Loucy (cell line): ENCODE data around the gene CD58.

Experiments
- H2AFZ ChIP-seq: fragments of 200-600 bp; sonication (generic); 2 replicates; pipeline ENCODE4 v1.6.0; 2016; ENCODE audit warnings: antibody characterized with exemption, mild to moderate bottlenecking, low read length, moderate library complexity
- H3F3A ChIP-seq: fragments of 200-600 bp; 2 replicates; pipeline ENCODE4 v1.6.0; 2016; ENCODE audit warnings: antibody characterized with exemption, low read depth, mild to moderate bottlenecking
- H3K27me3 ChIP-seq: fragments of 200-600 bp; sonication (generic); 2 replicates; pipeline ENCODE4 v1.6.1; 2014; ENCODE audit warnings: low read length, mild to moderate bottlenecking; ENCODE audit not compliant: insufficient read depth, poor library complexity, severe bottlenecking
- H3K36me3 ChIP-seq: fragments of 200-600 bp; sonication (generic); 2 replicates; pipeline ENCODE4 v1.6.1; 2016; ENCODE audit warnings: low read length; ENCODE audit not compliant: insufficient read depth
- H3K4me1 ChIP-seq: fragments of 200-600 bp; sonication (generic); 2 replicates; pipeline ENCODE4 v1.5.1; 2014; ENCODE audit warnings: low read length, mild to moderate bottlenecking; ENCODE audit not compliant: insufficient read depth, poor library complexity, severe bottlenecking
- H3K4me2 ChIP-seq: fragments of 200-600 bp; sonication (generic); 2 replicates; pipeline ENCODE4 v1.6.0; 2014; ENCODE audit warnings: antibody characterized with exemption, low read length, low read depth, mild to moderate bottlenecking; ENCODE audit not compliant: poor library complexity, severe bottlenecking
- H3K4me3 ChIP-seq: fragments of 200-600 bp; sonication (generic); 2 replicates; pipeline ENCODE4 v1.5.1; 2014; ENCODE audit warnings: low read length, mild to moderate bottlenecking, mixed read lengths; ENCODE audit not compliant: poor library complexity, severe bottlenecking
- H3K79me2 ChIP-seq: fragments of 200-600 bp; sonication (generic); 2 replicates; pipeline ENCODE4 v1.6.1; 2014; ENCODE audit warnings: low read length; ENCODE audit not compliant: insufficient read depth
- H3K9ac ChIP-seq: fragments of 200-600 bp; sonication (generic); 2 replicates; pipeline ENCODE4 v1.6.0; 2014; ENCODE audit warnings: mild to moderate bottlenecking, low read depth, low read length, moderate library complexity; ENCODE audit not compliant: poor library complexity, severe bottlenecking
- H3K9me2 ChIP-seq: fragments of 200-600 bp; sonication (generic); replicated peaks from 2 replicates; pipeline ENCODE4 v1.6.1; 2016; ENCODE audit warnings: low read depth, low read length, mixed read lengths
- H3K9me3 ChIP-seq: fragments of 200-600 bp; sonication (generic); 2 replicates; pipeline ENCODE4 v1.6.1; 2014; ENCODE audit warnings: mild to moderate bottlenecking, antibody characterized with exemption, low read length, low read depth; ENCODE audit not compliant: insufficient read depth
- H4K20me1 ChIP-seq: fragments of 200-600 bp; sonication (generic); 2 replicates; pipeline ENCODE4 v1.6.0; 2014; ENCODE audit warnings: antibody characterized with exemption, low read length, mild to moderate bottlenecking; ENCODE audit not compliant: insufficient read depth, poor library complexity, severe bottlenecking
- EZH2phosphoT487 ChIP-seq: fragments of 200-600 bp; IDR thresholded peaks from 2 replicates; pipeline ENCODE4 v1.6.1; 2018; ENCODE audit warnings: antibody characterized with exemption, mild to moderate bottlenecking, moderate library complexity, borderline replicate concordance
- TF ChIP-seq, protein P1 (sequence below): fragments of 200-600 bp; sonication (generic); conservative IDR thresholded peaks from 2 replicates; pipeline ENCODE4 v1.5.1; 2014; ENCODE audit warnings: mild to moderate bottlenecking, antibody characterized with exemption, low read length

The CD58 gene

DNA sequence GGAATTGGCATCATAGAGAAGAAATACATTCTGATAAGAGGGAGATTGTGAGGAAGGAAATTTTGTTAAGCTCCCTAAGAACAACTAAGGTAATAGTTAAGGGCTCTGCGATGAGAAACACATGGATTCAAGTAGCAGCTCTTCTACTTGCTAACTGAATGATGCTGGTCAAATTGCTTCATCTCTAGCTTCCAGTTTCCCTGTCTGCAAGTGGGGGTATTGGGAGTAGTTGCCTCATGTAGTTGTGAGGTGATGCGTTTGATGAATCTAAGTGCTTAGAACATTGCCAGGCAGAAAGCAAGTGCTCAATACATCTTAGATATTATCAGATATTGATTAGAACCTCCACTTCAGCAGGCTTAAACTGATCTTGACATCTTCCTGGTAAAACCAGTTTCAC is 84.8 kb downstream of the CD58 start:
- Histone ChIP-seq H3K4me2 (no peak overlapping the region), H3K9ac (no peak overlapping the region), H3F3A (no peaks in the 10 kb centered on the region)

DNA sequence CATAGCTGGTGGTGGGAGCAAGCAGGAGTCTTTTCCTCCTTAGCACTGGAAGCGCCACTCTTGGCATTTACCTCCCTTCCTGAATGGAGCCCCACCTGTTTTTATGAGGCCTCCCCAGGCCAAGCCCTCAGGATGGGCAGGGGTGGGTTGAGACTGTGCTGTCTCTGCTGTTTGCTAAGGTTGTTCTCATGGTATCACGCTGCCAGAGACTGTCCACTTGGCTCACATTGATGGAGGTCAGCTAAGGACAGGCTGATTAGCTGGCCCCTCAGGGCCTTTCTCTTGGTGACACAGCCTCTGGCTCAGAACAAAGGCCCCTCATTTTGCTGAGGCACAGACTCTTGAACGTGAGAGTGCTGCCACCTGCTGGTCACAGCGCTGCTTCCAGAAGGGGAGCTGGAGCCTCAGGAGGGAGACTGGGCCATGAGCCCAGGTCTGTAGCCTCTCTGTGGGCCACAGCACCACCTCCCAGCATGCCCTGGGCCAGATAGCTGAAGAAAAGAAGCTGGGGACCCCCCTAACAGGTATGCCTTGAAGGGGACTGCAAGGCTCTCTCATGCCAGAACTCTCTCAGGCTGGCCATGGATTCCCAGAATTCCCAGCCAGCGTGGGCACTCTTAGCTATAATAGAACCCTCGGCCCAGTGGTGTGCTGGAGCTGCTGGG is 85.6 kb downstream of the CD58 start:
- H3K4me3 ChIP-seq, result no peak overlapping the region
- no peaks in the 10 kb centered on the region for H4K20me1 ChIP-seq
- H3K9me2 ChIP-seq, result no peaks in the 10 kb centered on the region
- no peaks in the 10 kb centered on the region for H3K27me3 ChIP-seq
- no peaks in the 10 kb centered on the region for H3K9me3 ChIP-seq
- H2AFZ ChIP-seq, result peak overlapping the region; percentile 92
- no peaks in the 10 kb centered on the region for H3K36me3 ChIP-seq
- H3K4me1 ChIP-seq, result no peaks in the 10 kb centered on the region
- H3F3A ChIP-seq, result no peaks in the 10 kb centered on the region
- TF ChIP-seq, protein P1, sequence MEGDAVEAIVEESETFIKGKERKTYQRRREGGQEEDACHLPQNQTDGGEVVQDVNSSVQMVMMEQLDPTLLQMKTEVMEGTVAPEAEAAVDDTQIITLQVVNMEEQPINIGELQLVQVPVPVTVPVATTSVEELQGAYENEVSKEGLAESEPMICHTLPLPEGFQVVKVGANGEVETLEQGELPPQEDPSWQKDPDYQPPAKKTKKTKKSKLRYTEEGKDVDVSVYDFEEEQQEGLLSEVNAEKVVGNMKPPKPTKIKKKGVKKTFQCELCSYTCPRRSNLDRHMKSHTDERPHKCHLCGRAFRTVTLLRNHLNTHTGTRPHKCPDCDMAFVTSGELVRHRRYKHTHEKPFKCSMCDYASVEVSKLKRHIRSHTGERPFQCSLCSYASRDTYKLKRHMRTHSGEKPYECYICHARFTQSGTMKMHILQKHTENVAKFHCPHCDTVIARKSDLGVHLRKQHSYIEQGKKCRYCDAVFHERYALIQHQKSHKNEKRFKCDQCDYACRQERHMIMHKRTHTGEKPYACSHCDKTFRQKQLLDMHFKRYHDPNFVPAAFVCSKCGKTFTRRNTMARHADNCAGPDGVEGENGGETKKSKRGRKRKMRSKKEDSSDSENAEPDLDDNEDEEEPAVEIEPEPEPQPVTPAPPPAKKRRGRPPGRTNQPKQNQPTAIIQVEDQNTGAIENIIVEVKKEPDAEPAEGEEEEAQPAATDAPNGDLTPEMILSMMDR, result peak; percentile 93
- no peak for TF ChIP-seq EZH2phosphoT487
- no peak overlapping the region for H3K9ac ChIP-seq
- H3K4me2 ChIP-seq, result no peak overlapping the region
- H3K79me2 ChIP-seq, result no peaks in the 10 kb centered on the region

More for the DNA sequence above, 84.8 kb downstream of the CD58 start:
- no peak for TF ChIP-seq EZH2phosphoT487
- TF ChIP-seq, protein P1, result no peak
- Histone ChIP-seq H3K4me1 (no peaks in the 10 kb centered on the region), H4K20me1 (no peaks in the 10 kb centered on the region), H3K4me3 (no peak overlapping the region), H3K9me3 (no peaks in the 10 kb centered on the region), H3K36me3 (no peaks in the 10 kb centered on the region), H2AFZ (no peak overlapping the region), H3K27me3 (no peaks in the 10 kb centered on the region), H3K79me2 (no peaks in the 10 kb centered on the region), H3K9me2 (no peaks in the 10 kb centered on the region)

DNA sequence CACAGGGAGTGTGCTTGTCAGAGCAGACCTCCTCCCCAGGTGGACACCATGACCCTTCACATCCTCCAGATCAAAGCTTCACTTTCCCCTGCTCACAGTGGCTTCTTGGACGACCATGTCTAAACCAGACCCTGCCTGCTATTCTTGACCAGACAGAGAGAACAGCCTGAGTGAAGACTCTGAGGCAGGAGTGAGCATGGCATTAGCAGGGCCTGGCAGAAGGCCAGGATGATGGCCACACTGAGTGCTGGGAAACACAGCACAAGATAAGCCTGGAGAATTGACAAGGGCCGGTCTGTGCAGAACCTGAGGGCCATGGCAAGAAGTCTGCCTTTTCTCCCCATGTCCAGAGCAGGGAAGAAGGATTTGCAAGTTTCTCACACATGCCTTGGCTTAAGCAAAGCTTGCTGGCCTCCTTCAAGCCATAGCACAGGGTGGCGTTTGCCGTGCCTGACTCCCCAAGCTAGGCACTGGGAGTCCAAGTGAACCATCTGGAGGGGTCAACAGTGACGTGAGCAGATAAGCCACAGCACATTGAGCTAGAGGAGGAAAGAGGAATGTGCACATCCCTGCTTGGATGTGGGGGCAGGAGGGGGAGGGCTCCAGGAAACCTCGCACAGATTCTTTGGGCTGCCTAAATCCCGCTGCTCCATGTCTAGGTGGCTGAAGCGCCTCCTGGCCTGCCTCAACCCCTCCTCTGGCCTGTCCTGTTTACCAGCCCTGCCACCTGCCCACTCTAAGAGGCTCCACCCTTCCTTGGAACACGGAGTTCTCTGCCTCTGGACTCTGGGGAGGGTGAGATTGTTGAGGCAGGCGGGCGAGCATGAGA is 87.1 kb downstream of the CD58 start:
- Histone ChIP-seq H3K36me3 (no peaks in the 10 kb centered on the region), H2AFZ (no peak overlapping the region), H3F3A (no peaks in the 10 kb centered on the region), H3K4me2 (no peak overlapping the region), H3K9me2 (no peaks in the 10 kb centered on the region), H3K9ac (no peak overlapping the region), H3K9me3 (no peaks in the 10 kb centered on the region), H3K4me3 (no peak overlapping the region), H4K20me1 (no peaks in the 10 kb centered on the region), H3K4me1 (no peaks in the 10 kb centered on the region), H3K79me2 (no peaks in the 10 kb centered on the region), H3K27me3 (no peaks in the 10 kb centered on the region)
- no peak for TF ChIP-seq EZH2phosphoT487
- TF ChIP-seq, protein P1, result no peak
